Muscle of leg (tissue), 11 donors: ENCODE results near the gene TECTB. TPM values are rescaled to one million over a fixed set of nuclear protein-coding genes. Genes with fewer than 3 reads are reported as not detected.

Experiments
- DNase-seq: peaks from one replicate; pipeline ENCODE4 v3.0.0; 2013
- H3K27ac ChIP-seq: one replicate; pipeline ENCODE4 v1.5.1; 2013; ENCODE audit warnings: mild to moderate bottlenecking, low read length, control low read depth
- H3K27me3 ChIP-seq: one replicate; pipeline ENCODE4 v1.6.1; 2013; ENCODE audit warnings: low read length; ENCODE audit not compliant: control insufficient read depth, insufficient read depth
- H3K36me3 ChIP-seq: one replicate; pipeline ENCODE4 v1.6.1; 2013; ENCODE audit warnings: low read length; ENCODE audit not compliant: control insufficient read depth, insufficient read depth
- H3K4me1 ChIP-seq: one replicate; pipeline ENCODE4 v1.6.1; 2013; ENCODE audit warnings: low read length; ENCODE audit not compliant: control insufficient read depth, insufficient read depth
- H3K4me3 ChIP-seq: one replicate; pipeline ENCODE4 v1.5.1; 2013; ENCODE audit warnings: low read length, control low read depth
- H3K9me3 ChIP-seq: replicated peaks from 2 replicates; pipeline ENCODE4 v1.6.1; 2013; ENCODE audit warnings: low read depth, low read length; ENCODE audit not compliant: control insufficient read depth
- WGBS: methylation state at CpG from one replicate; pipeline ENCODE4 v1.1.5; 2013; ENCODE audit warnings: missing lambda C conversion rate; ENCODE audit not compliant: insufficient coverage; 5-methylcytosine and 5-hydroxymethylcytosine counted together
- polyA plus RNA-seq, 8 donors: library from polyadenylated mRNA; unstranded; fragments of 120-200 nt; gene quantifications; one replicate each; pipeline versions ENCODE4 v1.2.1 to v1.2.3, GENCODE V29; 2013; ENCODE audit warnings: inconsistent platforms in 1 of 8, low replicate concordance in 1 of 8; ENCODE audit not compliant: insufficient read length in 8 of 8, insufficient read depth in 1 of 8
- total RNA-seq: library from RNA; stranded (reverse); fragments of 120-200 nt; gene quantifications from one replicate; pipeline ENCODE4 v1.2.4, GENCODE V29; 2013

TECTB gene
- total and polyA plus RNA-seq, 9 donors: 0.04 to 0.07 (median 0.05) TPM; not detected in 5

- no peaks in the 10 kb centered on the region for H3K36me3 ChIP-seq
- no peaks in the 10 kb centered on the region for H3K27me3 ChIP-seq
- H3K4me3 ChIP-seq: no peak overlapping the region
- H3K4me1 ChIP-seq: no peaks in the 10 kb centered on the region
- no peak for DNase-seq
- peaks cover 5% of the 10 kb centered on the region for H3K9me3 ChIP-seq
- no peak overlapping the region for H3K27ac ChIP-seq
Observed at GRCh38 chr10:112269266-112269665, 13.9 kb upstream of the TECTB start.

- no peak for DNase-seq
- no peak overlapping the region for H3K4me3 ChIP-seq
- peaks cover 5% of the 10 kb centered on the region for H3K9me3 ChIP-seq
- H3K36me3 ChIP-seq: no peaks in the 10 kb centered on the region
- no peaks in the 10 kb centered on the region for H3K27me3 ChIP-seq
- H3K4me1 ChIP-seq: no peaks in the 10 kb centered on the region
- H3K27ac ChIP-seq: no peak overlapping the region
- 72% methylated on average over 2 of the region's 3 CpGs for WGBS
Observed at GRCh38 chr10:112271982-112272381, 11.2 kb upstream of the TECTB start.

- no peak for DNase-seq
- H3K4me1 ChIP-seq: no peaks in the 10 kb centered on the region
- no peaks in the 10 kb centered on the region for H3K36me3 ChIP-seq
- H3K9me3 ChIP-seq: no peaks in the 10 kb centered on the region
- H3K4me3 ChIP-seq: no peak overlapping the region
- WGBS: 67% methylated on average over 4 of the region's 5 CpGs
- no peak overlapping the region for H3K27ac ChIP-seq
- no peaks in the 10 kb centered on the region for H3K27me3 ChIP-seq
Observed at GRCh38 chr10:112274831-112275230, 8.4 kb upstream of the TECTB start.

- no peak overlapping the region for H3K27ac ChIP-seq
- H3K4me3 ChIP-seq: no peak overlapping the region
- no peaks in the 10 kb centered on the region for H3K4me1 ChIP-seq
- DNase-seq: no peak
- H3K9me3 ChIP-seq: no peaks in the 10 kb centered on the region
- WGBS: 100% methylated on average over 1 of the region's 4 CpGs
- H3K27me3 ChIP-seq: no peaks in the 10 kb centered on the region
- H3K36me3 ChIP-seq: no peaks in the 10 kb centered on the region
Observed at GRCh38 chr10:112275512-112276245, 7.5 kb upstream of the TECTB start.

- no peak overlapping the region for H3K4me3 ChIP-seq
- H3K4me1 ChIP-seq: no peaks in the 10 kb centered on the region
- no peaks in the 10 kb centered on the region for H3K27me3 ChIP-seq
- no peaks in the 10 kb centered on the region for H3K36me3 ChIP-seq
- no CpG with 5 or more reads among the region's 2 CpGs for WGBS
- H3K27ac ChIP-seq: no peak overlapping the region
- H3K9me3 ChIP-seq: no peaks in the 10 kb centered on the region
- no peak for DNase-seq
Observed at GRCh38 chr10:112278871-112279270, 4.3 kb upstream of the TECTB start.

- WGBS: 20% methylated on average over 1 of the region's 3 CpGs
- DNase-seq: no peak
- no peak overlapping the region for H3K27ac ChIP-seq
- H3K27me3 ChIP-seq: no peaks in the 10 kb centered on the region
- H3K9me3 ChIP-seq: no peaks in the 10 kb centered on the region
- H3K4me3 ChIP-seq: no peak overlapping the region
- no peaks in the 10 kb centered on the region for H3K36me3 ChIP-seq
- H3K4me1 ChIP-seq: no peaks in the 10 kb centered on the region
Observed at GRCh38 chr10:112279433-112279832, 3.8 kb upstream of the TECTB start.

- H3K4me1 ChIP-seq: no peaks in the 10 kb centered on the region
- no peaks in the 10 kb centered on the region for H3K9me3 ChIP-seq
- H3K27ac ChIP-seq: no peak overlapping the region
- WGBS: no CpG with 5 or more reads among the region's 2 CpGs
- H3K4me3 ChIP-seq: no peak overlapping the region
- DNase-seq: no peak
- no peaks in the 10 kb centered on the region for H3K27me3 ChIP-seq
- no peaks in the 10 kb centered on the region for H3K36me3 ChIP-seq
Observed at GRCh38 chr10:112280205-112280921, 2.8 kb upstream of the TECTB start.

GRCh38 chr10:112282086-112282485 is 1.1 kb upstream of the TECTB start:
- no peaks in the 10 kb centered on the region for H3K4me1 ChIP-seq
- H3K9me3 ChIP-seq: no peaks in the 10 kb centered on the region
- no peaks in the 10 kb centered on the region for H3K36me3 ChIP-seq
- no CpG with 5 or more reads among the region's 4 CpGs for WGBS
- no peaks in the 10 kb centered on the region for H3K27me3 ChIP-seq
- DNase-seq: no peak
- no peak overlapping the region for H3K27ac ChIP-seq
- H3K4me3 ChIP-seq: no peak overlapping the region

- no peaks in the 10 kb centered on the region for H3K9me3 ChIP-seq
- H3K4me1 ChIP-seq: peaks cover 3% of the 10 kb centered on the region
- no peak overlapping the region for H3K4me3 ChIP-seq
- H3K27ac ChIP-seq: no peak overlapping the region
- no peaks in the 10 kb centered on the region for H3K27me3 ChIP-seq
- no peaks in the 10 kb centered on the region for H3K36me3 ChIP-seq
- WGBS: 33% methylated on average over 3 of the region's 8 CpGs
- peak; percentile 7 for DNase-seq
Observed at GRCh38 chr10:112286837-112287818, 3.9 kb downstream of the TECTB start.

GRCh38 chr10:112287844-112288243 is 4.6 kb downstream of the TECTB start:
- 48% methylated on average over 4 of the region's 8 CpGs for WGBS
- Histone ChIP-seq H3K27ac (no peak overlapping the region), H3K9me3 (no peaks in the 10 kb centered on the region), H3K4me3 (no peak overlapping the region), H3K4me1 (peaks cover 3% of the 10 kb centered on the region), H3K27me3 (no peaks in the 10 kb centered on the region), H3K36me3 (no peaks in the 10 kb centered on the region)
- DNase-seq: no peak
